ENCODE data around the gene PHLDB2. TPM values are rescaled to one million over a fixed set of nuclear protein-coding genes. Genes with fewer than 3 reads are reported as not detected.
A peak's percentile ranks its signal among the peaks of the same experiment; 100 is the strongest.

The PHLDB2 gene
- total RNA-seq, 1 experiment from 2014 or later, result 143 TPM

DNA sequence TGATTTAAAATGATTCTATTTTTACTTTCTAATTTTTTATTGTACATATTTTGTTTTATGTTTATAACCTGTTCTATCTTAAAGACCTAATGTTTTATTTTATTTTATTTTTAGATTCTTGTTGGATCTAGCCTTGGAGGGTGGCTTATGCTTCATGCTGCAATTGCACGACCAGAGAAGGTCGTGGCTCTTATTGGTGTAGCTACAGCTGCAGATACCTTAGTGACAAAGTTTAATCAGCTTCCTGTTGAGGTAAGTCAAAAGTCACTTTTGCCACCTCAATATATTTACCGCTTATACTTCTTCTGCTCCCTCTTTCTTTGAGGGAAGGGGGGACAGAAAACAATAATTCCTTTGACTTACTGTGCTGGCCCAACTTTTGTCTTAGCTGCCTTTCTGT, 127.7 kb downstream of the PHLDB2 start:
- no peaks in the 10 kb centered on the region for H3K9me3 ChIP-seq (ENCODE audit: control insufficient read depth in 1 of 2, insufficient read depth in 1 of 2, low read depth in 1 of 2, low read length in 2 of 2)
- CTCF ChIA-PET, result interaction anchor here (1.1 to 1.9 kb wide), 2 partner anchors 10 to 27 kb away, joined by 3 to 4 read pairs; no protein-coding TSS in a partner anchor
- DNase-seq (ENCODE audit: low read depth, low spot score) (no peak), ATAC-seq (no peak)
- H2AFZ ChIP-seq (ENCODE audit: low read depth, low read length, poor library complexity, severe bottlenecking), result no peak overlapping the region
- POLR2A ChIA-PET, result no interaction called here
- no peak overlapping the region for H3K4me2 ChIP-seq (ENCODE audit: low read length)
- H3K79me2 ChIP-seq (ENCODE audit: insufficient read depth, low read length), result peaks cover 100% of the 10 kb centered on the region
- RAD21 ChIA-PET (ENCODE audit: low non-redundant PET in 1 of 2, low total read pairs in 2 of 2, uncharacterized antibody in 2 of 2, unreplicated experiment in 2 of 2), result interaction anchor here (0.5 to 1.3 kb wide), 2 partner anchors 17 to 27 kb away, joined by 4 to 5 read pairs; no protein-coding TSS in a partner anchor
- peaks cover 9% of the 10 kb centered on the region for H4K20me1 ChIP-seq (ENCODE audit: insufficient read depth)
- BruUV-seq (replicated peaks), result no TSS peak
- H3K9me2 ChIP-seq (ENCODE audit: insufficient read depth), result no peaks in the 10 kb centered on the region
- peaks cover 73 to 81% of the 10 kb centered on the region in 2 experiments for H3K36me3 ChIP-seq (ENCODE audit: control insufficient read depth in 1 of 2, insufficient read depth in 2 of 2, low read length in 2 of 2)
- peaks cover under 1 to 4% of the 10 kb centered on the region in 2 experiments; a peak in 2 of 4 replicates for H3K4me1 ChIP-seq (ENCODE audit: control insufficient read depth in 1 of 2, insufficient read depth in 2 of 2, low read length in 2 of 2)
- intact Hi-C loops (cut with micrococcal nuclease), result loop anchor here (5.0 kb wide), 1 partner anchor 269 kb away; no protein-coding TSS in a partner anchor
- H3K27ac ChIP-seq (ENCODE audit: low read depth, low read length), result no peak overlapping the region
- no peak for TF ChIP-seq YY1 (IDR thresholded peaks at IDR 0.05; ENCODE audit: extremely low read depth, insufficient replicate concordance, low read depth, low read length)
- TF ChIP-seq, protein P1, sequence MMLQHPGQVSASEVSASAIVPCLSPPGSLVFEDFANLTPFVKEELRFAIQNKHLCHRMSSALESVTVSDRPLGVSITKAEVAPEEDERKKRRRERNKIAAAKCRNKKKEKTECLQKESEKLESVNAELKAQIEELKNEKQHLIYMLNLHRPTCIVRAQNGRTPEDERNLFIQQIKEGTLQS (IDR thresholded peaks at IDR 0.05), result no peak
- no peak for TF ChIP-seq SP1 (IDR thresholded peaks at IDR 0.05; ENCODE audit: low read depth)
- no peaks in the 10 kb centered on the region for H3K27me3 ChIP-seq (ENCODE audit: insufficient read depth, low read length)
- H3K4me3 ChIP-seq (replicated peaks in 1 of 2; ENCODE audit: low read depth in 1 of 2, low read length in 2 of 2), result no peak overlapping the region
- H3K9ac ChIP-seq (ENCODE audit: low read length), result no peak overlapping the region

DNA sequence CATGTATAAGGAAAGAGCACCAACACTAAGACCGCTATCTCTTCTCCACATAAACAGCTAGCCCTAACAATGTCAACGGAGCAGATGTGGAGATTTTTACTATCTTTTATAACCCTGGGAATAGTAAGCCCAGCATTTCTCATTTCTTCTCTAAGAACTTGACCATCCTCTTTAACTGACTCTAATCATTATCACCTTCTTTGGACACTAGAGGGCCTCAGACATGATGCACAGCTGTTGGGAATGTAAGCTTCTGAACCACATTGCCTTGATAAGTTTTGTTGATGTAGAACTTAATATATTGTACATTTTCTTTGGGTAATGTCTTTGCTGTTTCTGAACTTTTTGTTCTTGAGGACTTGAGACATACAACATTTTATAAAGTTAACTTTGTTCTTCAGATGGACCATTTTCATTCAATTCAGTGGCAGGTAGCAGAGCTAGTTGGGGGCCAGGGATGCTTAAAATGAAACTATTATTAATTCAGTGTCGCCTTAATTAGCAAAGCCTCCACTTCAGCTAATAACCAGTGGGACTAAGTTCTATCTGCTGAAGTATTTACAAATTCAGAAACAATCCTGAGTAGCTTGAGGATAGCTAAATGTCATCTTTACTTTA, 130.1 kb downstream of the PHLDB2 start:
- peak; percentile 87 for ATAC-seq
- DNase-seq (ENCODE audit: low read depth, low spot score), result peak; percentile 63
- peaks cover 65 to 71% of the 10 kb centered on the region in 2 experiments for H3K36me3 ChIP-seq (ENCODE audit: control insufficient read depth in 1 of 2, insufficient read depth in 2 of 2, low read length in 2 of 2)
- peaks cover 10% of the 10 kb centered on the region for H4K20me1 ChIP-seq (ENCODE audit: insufficient read depth)
- ChIA-PET CTCF (interaction anchor here (0.7 to 6.1 kb wide), 26 partner anchors 9 to 411 kb away, joined by 3 to 109 read pairs (median 6); partner anchors contain the start of genes ABHD10 and TAGLN3), RAD21 (ENCODE audit: low non-redundant PET in 1 of 2, low total read pairs in 2 of 2, uncharacterized antibody in 2 of 2, unreplicated experiment in 2 of 2) (interaction anchor here (0.9 to 1.9 kb wide), 7 partner anchors 15 to 320 kb away, joined by 3 to 9 read pairs (median 5); no protein-coding TSS in a partner anchor), POLR2A (interaction anchor here (0.6 to 2.8 kb wide), 6 partner anchors 8 to 258 kb away, joined by 3 to 33 read pairs (median 4); partner anchors contain the start of gene ABHD10)
- no peak overlapping the region for H3K4me3 ChIP-seq (replicated peaks in 1 of 2; ENCODE audit: low read depth in 1 of 2, low read length in 2 of 2)
- H3K4me1 ChIP-seq (ENCODE audit: control insufficient read depth in 1 of 2, insufficient read depth in 2 of 2, low read length in 2 of 2), result no peaks in the 10 kb centered on the region
- TF ChIP-seq EGR1 (IDR thresholded peaks at IDR 0.05; ENCODE audit: low read depth) (no peak), RAD21 (IDR thresholded peaks at IDR 0.05; ENCODE audit: low read depth) (peak; percentile 78), EZH2phosphoT487 (IDR thresholded peaks at IDR 0.05; ENCODE audit: borderline replicate concordance) (no peak), JUND (IDR thresholded peaks at IDR 0.05) (peak; percentile 17; the same call in 1 of the 2 replicates), FOSL1 (IDR thresholded peaks at IDR 0.05; ENCODE audit: low read depth) (no peak), SP1 (IDR thresholded peaks at IDR 0.05; ENCODE audit: low read depth) (0 out of 2 replicates have a peak, but pooled peaks have one; percentile 10), CTCF (IDR thresholded peaks at IDR 0.05 in 2 of 3, conservative IDR thresholded peaks at IDR 0.05 in 1 of 3; ENCODE audit: borderline replicate concordance in 1 of 3, insufficient read depth in 1 of 3, low read depth in 2 of 3, low read length in 2 of 3) (peak; percentile 76 to 94 (median 86)), YY1 (IDR thresholded peaks at IDR 0.05; ENCODE audit: extremely low read depth, insufficient replicate concordance, low read depth, low read length) (peak; percentile 37)
- TF ChIP-seq, protein P2, sequence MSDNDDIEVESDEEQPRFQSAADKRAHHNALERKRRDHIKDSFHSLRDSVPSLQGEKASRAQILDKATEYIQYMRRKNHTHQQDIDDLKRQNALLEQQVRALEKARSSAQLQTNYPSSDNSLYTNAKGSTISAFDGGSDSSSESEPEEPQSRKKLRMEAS (IDR thresholded peaks at IDR 0.05), result no peak
- H3K27me3 ChIP-seq (ENCODE audit: insufficient read depth, low read length), result no peaks in the 10 kb centered on the region
- no peak overlapping the region for H2AFZ ChIP-seq (ENCODE audit: low read depth, low read length, poor library complexity, severe bottlenecking)
- H3K79me2 ChIP-seq (ENCODE audit: insufficient read depth, low read length), result peaks cover 77% of the 10 kb centered on the region
- peak overlapping the region; percentile 20; the same call in 1 of the 2 replicates for H3K27ac ChIP-seq (ENCODE audit: low read depth, low read length)
- no peak overlapping the region for H3K9ac ChIP-seq (ENCODE audit: low read length)
- no peaks in the 10 kb centered on the region for H3K9me3 ChIP-seq (ENCODE audit: control insufficient read depth in 1 of 2, insufficient read depth in 1 of 2, low read depth in 1 of 2, low read length in 2 of 2)
- H3K9me2 ChIP-seq (ENCODE audit: insufficient read depth), result no peaks in the 10 kb centered on the region
- H3K4me2 ChIP-seq (ENCODE audit: low read length), result no peak overlapping the region
- intact Hi-C loops (cut with micrococcal nuclease), result loop anchor here (1.0 to 5.0 kb wide), 3 partner anchors 24 to 272 kb away; no protein-coding TSS in a partner anchor
- no TSS peak for BruUV-seq (replicated peaks)
